ENCODE data around the gene YDJC.
"Not testable (repeated sequence)": the region's sequence is repeated elsewhere in the genome, so short reads cannot be mapped to it uniquely, and the experiment has no call there.

GRCh38 chr22:21645513-21645912 lies 15.7 kb upstream of the YDJC start:
- TF ChIP-seq, protein P1, sequence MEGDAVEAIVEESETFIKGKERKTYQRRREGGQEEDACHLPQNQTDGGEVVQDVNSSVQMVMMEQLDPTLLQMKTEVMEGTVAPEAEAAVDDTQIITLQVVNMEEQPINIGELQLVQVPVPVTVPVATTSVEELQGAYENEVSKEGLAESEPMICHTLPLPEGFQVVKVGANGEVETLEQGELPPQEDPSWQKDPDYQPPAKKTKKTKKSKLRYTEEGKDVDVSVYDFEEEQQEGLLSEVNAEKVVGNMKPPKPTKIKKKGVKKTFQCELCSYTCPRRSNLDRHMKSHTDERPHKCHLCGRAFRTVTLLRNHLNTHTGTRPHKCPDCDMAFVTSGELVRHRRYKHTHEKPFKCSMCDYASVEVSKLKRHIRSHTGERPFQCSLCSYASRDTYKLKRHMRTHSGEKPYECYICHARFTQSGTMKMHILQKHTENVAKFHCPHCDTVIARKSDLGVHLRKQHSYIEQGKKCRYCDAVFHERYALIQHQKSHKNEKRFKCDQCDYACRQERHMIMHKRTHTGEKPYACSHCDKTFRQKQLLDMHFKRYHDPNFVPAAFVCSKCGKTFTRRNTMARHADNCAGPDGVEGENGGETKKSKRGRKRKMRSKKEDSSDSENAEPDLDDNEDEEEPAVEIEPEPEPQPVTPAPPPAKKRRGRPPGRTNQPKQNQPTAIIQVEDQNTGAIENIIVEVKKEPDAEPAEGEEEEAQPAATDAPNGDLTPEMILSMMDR (IDR thresholded peaks at IDR 0.05), result not testable (repeated sequence)
- not testable (repeated sequence) for TF ChIP-seq POLR2A (IDR thresholded peaks at IDR 0.05)
